Esophagus squamous epithelium (tissue), 5 donors: Measurements from ENCODE around the gene FRMD4A. TPM values are rescaled to one million over a fixed set of nuclear protein-coding genes. Genes with fewer than 3 reads are reported as not detected.

ENCODE experiments used
- DNase-seq: peaks from one replicate; lab custom pipeline; 2025; lab: John Stamatoyannopoulos, UW
- H3K27ac ChIP-seq, 4 donors: fragments of 200-600 bp; sonication (generic); one replicate each; pipeline ENCODE4 v1.5.1; 2016 to 2019; ENCODE audit warnings: mild to moderate bottlenecking in 1 of 4
- H3K27me3 ChIP-seq, 4 donors: fragments of 200-600 bp; sonication (generic); 1 replicate in 3 of 4; 2 replicates in 1 of 4; pipeline versions ENCODE4 v1.5.1 to v1.6.0; 2017 to 2021; ENCODE audit warnings: antibody characterized with exemption in 1 of 4
- H3K36me3 ChIP-seq, 3 donors: fragments of 200-600 bp; sonication (generic); one replicate each; pipeline ENCODE4 v1.5.1; 2016 to 2019
- H3K4me1 ChIP-seq, 3 donors: fragments of 200-600 bp; sonication (generic); one replicate each; pipeline ENCODE4 v1.5.1; 2017 to 2019
- H3K4me3 ChIP-seq, 4 donors: fragments of 200-600 bp; sonication (generic); 1 replicate in 3 of 4; 2 replicates in 1 of 4; pipeline ENCODE4 v1.5.1; 2016 to 2019; ENCODE audit warnings: mild to moderate bottlenecking in 2 of 4, moderate library complexity in 1 of 4
- H3K9me3 ChIP-seq, 3 donors: fragments of 200-600 bp; sonication (generic); one replicate each; pipeline ENCODE4 v1.5.1; 2016 to 2019
- POLR2A ChIP-seq, 4 donors: fragments of 450-650 bp; IDR thresholded peaks; one replicate each; pipeline ENCODE4 v1.6.1; 2017; ENCODE audit warnings: antibody characterized with exemption in 4 of 4, mild to moderate bottlenecking in 4 of 4, moderate library complexity in 3 of 4
- WGBS, 2 donors: methylation state at CpG; one replicate each; pipeline ENCODE4 v1.1.5; 2018; 5-methylcytosine and 5-hydroxymethylcytosine counted together
- intact Hi-C: fragments of 100-400 bp; cut with DNase I; formaldehyde crosslinking; loops from one replicate; pipeline ENCODE4 v1.15.0; 2022
- total RNA-seq, 4 donors: library from RNA; depleted of rRNA; stranded (reverse); fragments of >200 nt; gene quantifications; one replicate each; pipeline ENCODE4 v1.1.0, GENCODE V29; 2016
- TF ChIP-seq, protein P1 (sequence below), 6 experiments: fragments of 450-650 bp in 4 of 6; fragments of 200-600 bp in 2 of 6; sonication (generic) in 2 of 6; IDR thresholded peaks; one replicate each; pipeline ENCODE4 v1.5.1; 2016 to 2019; ENCODE audit warnings: antibody characterized with exemption in 6 of 6, mild to moderate bottlenecking in 4 of 6, moderate library complexity in 4 of 6
- donor health status: DM: yes; HTN: yes; CAD: no.

FRMD4A gene
- total RNA-seq, 4 donors from 2014 or later, result 7.3 to 15.3 (median 8.6) TPM

DNA sequence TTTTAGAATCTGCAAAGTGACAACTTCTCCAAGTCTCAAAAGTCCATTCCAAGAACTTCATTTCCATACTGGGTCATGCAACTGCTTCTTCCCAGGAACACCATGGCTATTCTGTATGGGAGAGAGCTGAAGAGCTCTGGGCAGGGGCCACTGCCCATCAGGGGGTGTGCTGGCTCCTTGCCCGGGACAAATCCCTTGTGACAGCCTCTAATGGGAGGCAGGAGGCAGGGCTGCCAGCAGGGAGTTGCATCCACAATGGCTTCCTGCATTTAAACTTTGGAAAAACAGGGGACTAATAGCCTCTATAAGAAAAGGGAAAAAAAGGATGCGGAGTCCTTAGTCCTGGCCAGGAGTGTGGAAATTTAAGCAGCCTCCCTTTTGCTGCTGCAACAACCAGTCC is 18.4 kb upstream of the FRMD4A start:
- Histone ChIP-seq H3K36me3 (no peaks in the 10 kb centered on the region), H3K27me3 (no peaks in the 10 kb centered on the region), H3K4me3 (no peak overlapping the region), H3K9me3 (no peaks in the 10 kb centered on the region), H3K27ac (no peak overlapping the region), H3K4me1 (peaks cover 0 to 2% (median 0%) of the 10 kb centered on the region in 3 donors)
- TF ChIP-seq, protein P1, sequence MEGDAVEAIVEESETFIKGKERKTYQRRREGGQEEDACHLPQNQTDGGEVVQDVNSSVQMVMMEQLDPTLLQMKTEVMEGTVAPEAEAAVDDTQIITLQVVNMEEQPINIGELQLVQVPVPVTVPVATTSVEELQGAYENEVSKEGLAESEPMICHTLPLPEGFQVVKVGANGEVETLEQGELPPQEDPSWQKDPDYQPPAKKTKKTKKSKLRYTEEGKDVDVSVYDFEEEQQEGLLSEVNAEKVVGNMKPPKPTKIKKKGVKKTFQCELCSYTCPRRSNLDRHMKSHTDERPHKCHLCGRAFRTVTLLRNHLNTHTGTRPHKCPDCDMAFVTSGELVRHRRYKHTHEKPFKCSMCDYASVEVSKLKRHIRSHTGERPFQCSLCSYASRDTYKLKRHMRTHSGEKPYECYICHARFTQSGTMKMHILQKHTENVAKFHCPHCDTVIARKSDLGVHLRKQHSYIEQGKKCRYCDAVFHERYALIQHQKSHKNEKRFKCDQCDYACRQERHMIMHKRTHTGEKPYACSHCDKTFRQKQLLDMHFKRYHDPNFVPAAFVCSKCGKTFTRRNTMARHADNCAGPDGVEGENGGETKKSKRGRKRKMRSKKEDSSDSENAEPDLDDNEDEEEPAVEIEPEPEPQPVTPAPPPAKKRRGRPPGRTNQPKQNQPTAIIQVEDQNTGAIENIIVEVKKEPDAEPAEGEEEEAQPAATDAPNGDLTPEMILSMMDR (IDR thresholded peaks at IDR 0.05), result no peak
- no peak for TF ChIP-seq POLR2A (IDR thresholded peaks at IDR 0.05)
- DNase-seq, result no peak
- intact Hi-C loops, result no loop called here
- WGBS, 2 donors, result 40 to 77% methylated on average over 1 to 2 of the region's 2 CpGs

DNA sequence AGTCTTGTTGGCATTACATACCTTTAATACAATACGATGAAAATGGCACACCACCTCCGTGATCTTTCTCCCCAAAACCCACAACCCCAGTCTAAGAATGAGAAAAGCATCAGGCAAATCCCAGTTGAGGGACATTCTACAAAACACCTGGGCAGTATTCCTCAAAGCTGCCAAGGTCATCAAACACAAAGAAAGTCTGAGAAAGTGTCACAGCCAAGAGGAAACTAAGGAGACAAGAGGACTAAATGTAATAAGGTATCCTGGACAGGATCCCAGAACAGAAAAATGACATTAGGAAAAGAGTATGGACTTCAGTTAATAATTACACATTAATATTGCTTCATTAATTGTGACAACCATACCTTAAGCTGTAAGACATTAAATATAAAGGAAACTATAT is 14.5 kb upstream of the FRMD4A start:
- H3K4me1 ChIP-seq, result peaks cover 0 to 10% (median 0%) of the 10 kb centered on the region in 3 donors
- H3K27me3 ChIP-seq, result no peaks in the 10 kb centered on the region
- no peak overlapping the region for H3K4me3 ChIP-seq
- no peaks in the 10 kb centered on the region for H3K36me3 ChIP-seq
- H3K9me3 ChIP-seq, result no peaks in the 10 kb centered on the region
- no peak for DNase-seq
- TF ChIP-seq, protein P1 (IDR thresholded peaks at IDR 0.05), result no peak
- no peak for TF ChIP-seq POLR2A (IDR thresholded peaks at IDR 0.05)
- intact Hi-C loops, result no loop called here
- 58 to 89% methylated on average over 2 of the region's 2 CpGs for WGBS, 2 donors
- H3K27ac ChIP-seq, result no peak overlapping the region

DNA sequence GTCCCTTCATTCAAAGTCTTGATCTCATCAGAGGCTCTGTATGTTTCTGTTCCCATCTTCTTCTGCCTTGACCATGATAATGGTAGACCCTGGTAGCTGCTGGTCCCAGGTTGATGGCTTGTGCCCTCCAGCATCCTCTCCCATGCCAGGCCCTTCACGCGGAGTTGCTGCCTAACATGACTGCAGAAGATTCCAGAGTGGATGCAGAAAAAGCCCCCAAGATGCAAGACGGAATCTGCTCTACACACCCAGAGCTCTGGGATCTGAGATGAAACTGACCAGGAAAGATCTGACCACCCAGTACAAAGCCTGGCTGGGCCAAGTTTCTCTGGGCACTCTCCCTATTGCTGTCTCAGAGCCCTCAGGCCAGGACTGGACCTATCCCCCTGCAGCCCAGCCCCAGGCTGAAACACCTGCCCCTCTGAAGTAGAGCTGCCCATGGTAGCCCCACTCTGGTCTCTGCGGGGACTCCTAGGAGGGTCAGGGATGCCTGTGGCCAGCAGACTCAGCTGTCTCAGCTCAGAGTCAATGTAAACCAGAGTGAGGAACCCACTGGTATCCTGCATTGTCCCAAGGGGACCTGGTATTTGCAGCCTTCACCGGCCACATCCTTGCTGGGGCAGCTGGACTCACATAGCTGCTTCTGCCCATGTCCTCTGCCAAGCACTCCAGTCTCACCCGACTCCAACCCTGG is 9.5 kb upstream of the FRMD4A start:
- no peak overlapping the region for H3K27ac ChIP-seq
- peaks cover 0 to 10% (median 0%) of the 10 kb centered on the region in 3 donors for H3K4me1 ChIP-seq
- H3K4me3 ChIP-seq, result no peak overlapping the region
- no peaks in the 10 kb centered on the region for H3K36me3 ChIP-seq
- intact Hi-C loops, result no loop called here
- no peaks in the 10 kb centered on the region for H3K27me3 ChIP-seq
- WGBS, 2 donors, result 75 to 90% methylated on average over 2 of the region's 6 CpGs
- no peaks in the 10 kb centered on the region for H3K9me3 ChIP-seq
- TF ChIP-seq, protein P1 (IDR thresholded peaks at IDR 0.05), result no peak
- TF ChIP-seq POLR2A (IDR thresholded peaks at IDR 0.05), result no peak
- no peak for DNase-seq

DNA sequence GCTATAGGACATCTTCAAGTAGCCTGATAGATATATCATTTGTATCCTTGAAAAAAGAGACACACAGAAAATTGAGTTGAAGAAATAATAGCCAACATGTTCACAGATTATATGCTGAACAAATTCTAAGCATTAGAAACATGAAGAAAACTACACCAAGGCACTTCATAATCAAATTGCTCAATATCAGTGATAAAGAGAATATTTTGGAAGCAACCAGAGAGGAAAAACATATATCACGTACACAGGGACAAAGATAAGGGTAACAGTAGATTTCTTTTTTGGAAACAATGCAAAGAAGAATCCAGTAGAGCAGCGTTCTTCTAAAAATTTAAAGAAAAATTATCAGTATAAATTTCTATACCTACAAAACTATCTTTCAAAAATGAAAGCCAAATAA is 6.0 kb upstream of the FRMD4A start:
- H3K9me3 ChIP-seq, result no peaks in the 10 kb centered on the region
- H3K4me1 ChIP-seq, result no peaks in the 10 kb centered on the region
- 84% methylated on average over 2 of the region's 2 CpGs for WGBS, 2 donors
- no peak overlapping the region for H3K27ac ChIP-seq
- no peaks in the 10 kb centered on the region for H3K36me3 ChIP-seq
- peaks cover 0 to 15% (median 0%) of the 10 kb centered on the region in 4 donors for H3K27me3 ChIP-seq
- no peak for TF ChIP-seq POLR2A (IDR thresholded peaks at IDR 0.05)
- TF ChIP-seq, protein P1 (IDR thresholded peaks at IDR 0.05), result no peak
- no peak overlapping the region for H3K4me3 ChIP-seq
- intact Hi-C loops, result no loop called here
- DNase-seq, result no peak

DNA sequence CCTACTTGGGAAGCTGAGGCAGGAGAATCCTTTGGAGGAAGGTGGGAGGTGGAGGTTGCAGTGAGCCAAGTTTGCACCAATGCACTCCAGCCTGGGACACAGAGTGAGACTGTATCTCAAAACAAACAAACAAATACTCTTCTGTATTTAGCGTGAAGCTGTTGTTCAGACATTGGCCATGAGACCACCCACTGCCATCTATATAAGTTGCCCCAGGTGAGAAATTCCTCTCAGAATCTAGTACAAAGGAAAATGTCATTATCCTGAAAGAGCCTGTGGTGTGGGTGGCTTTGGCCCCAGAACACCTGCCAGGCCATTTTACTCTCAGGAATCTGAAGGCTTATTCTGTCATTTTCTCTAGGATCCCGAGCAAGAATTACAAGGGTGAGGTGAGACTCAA is 4.0 kb upstream of the FRMD4A start:
- intact Hi-C loops, result no loop called here
- H3K4me1 ChIP-seq, result no peaks in the 10 kb centered on the region
- H3K36me3 ChIP-seq, result no peaks in the 10 kb centered on the region
- peaks cover 0 to 31% (median 0%) of the 10 kb centered on the region in 4 donors for H3K27me3 ChIP-seq
- no peak overlapping the region for H3K4me3 ChIP-seq
- WGBS, 2 donors, result 66 to 67% methylated on average over 2 of the region's 2 CpGs
- TF ChIP-seq, protein P1 (IDR thresholded peaks at IDR 0.05), result no peak
- no peak for TF ChIP-seq POLR2A (IDR thresholded peaks at IDR 0.05)
- no peak for DNase-seq
- no peak overlapping the region for H3K27ac ChIP-seq
- no peaks in the 10 kb centered on the region for H3K9me3 ChIP-seq
